Glutamatergic neuron (in vitro differentiated cells): ENCODE results near the gene SPPL2B. TPM values are rescaled to one million over a fixed set of nuclear protein-coding genes. Genes with fewer than 3 reads are reported as not detected.
"Not testable (repeated sequence)": the region's sequence is repeated elsewhere in the genome, so short reads cannot be mapped to it uniquely, and the experiment has no call there.

Source experiments
- DNase-seq: peaks from one replicate; pipeline ENCODE4 v3.0.0; 2022
- H3K27ac Mint-ChIP-seq: one replicate; pipeline ENCODE4 v1.8.0; 2020; ENCODE audit warnings: mild to moderate bottlenecking, mixed read lengths, inconsistent platforms; ENCODE audit not compliant: unreplicated experiment
- H3K27me3 Mint-ChIP-seq: one replicate; pipeline ENCODE4 v1.8.0; 2020; ENCODE audit warnings: mild to moderate bottlenecking, moderate library complexity, mixed read lengths, inconsistent platforms; ENCODE audit not compliant: unreplicated experiment
- H3K36me3 Mint-ChIP-seq: one replicate; pipeline ENCODE4 v1.8.0; 2020; ENCODE audit warnings: mild to moderate bottlenecking, mixed read lengths, inconsistent platforms; ENCODE audit not compliant: unreplicated experiment
- H3K4me1 Mint-ChIP-seq: one replicate; pipeline ENCODE4 v1.8.0; 2020; ENCODE audit warnings: mild to moderate bottlenecking, low read depth, mixed read lengths, inconsistent platforms; ENCODE audit not compliant: unreplicated experiment
- H3K4me3 Mint-ChIP-seq: one replicate; pipeline ENCODE4 v1.8.0; 2020; ENCODE audit warnings: mild to moderate bottlenecking, mixed read lengths, inconsistent platforms; ENCODE audit not compliant: unreplicated experiment
- H3K9me3 Mint-ChIP-seq: one replicate; pipeline ENCODE4 v1.8.0; 2020; ENCODE audit warnings: mild to moderate bottlenecking, moderate library complexity, mixed read lengths, inconsistent platforms; ENCODE audit not compliant: unreplicated experiment
- CTCF ChIP-seq: fragments of 200-600 bp; sonication (generic); IDR thresholded peaks from one replicate; pipeline ENCODE4 v1.5.0; 2021; ENCODE audit not compliant: partially characterized antibody, unreplicated experiment
- total RNA-seq: library from RNA; stranded (reverse); fragmentation: NEBNext Ultra II Directional; extraction: Animal tissue kit (Norgen Biotek cat#: 25700); gene quantifications from one replicate; pipeline ENCODE4 v1.2.1, GENCODE V29; 2021; ENCODE audit not compliant: unreplicated experiment

SPPL2B gene
- total RNA-seq, 1 donor from 2014 or later: 166 TPM

GRCh38 chr19:2394054-2394441, 65.6 kb downstream of the SPPL2B start:
- Mint-ChIP-seq H3K27me3 (peaks cover 3% of the 10 kb centered on the region), H3K4me3 (no peak overlapping the region), H3K4me1 (peaks cover 2% of the 10 kb centered on the region), H3K9me3 (peaks cover 3% of the 10 kb centered on the region), H3K27ac (no peak overlapping the region), H3K36me3 (no peaks in the 10 kb centered on the region)
- no peak for DNase-seq
- TF ChIP-seq CTCF: no peak

GRCh38 chr19:2394442-2395292, 66.2 kb downstream of the SPPL2B start:
- H3K9me3 Mint-ChIP-seq: peaks cover 3% of the 10 kb centered on the region
- no peak for TF ChIP-seq CTCF
- H3K4me3 Mint-ChIP-seq: no peak overlapping the region
- H3K36me3 Mint-ChIP-seq: no peaks in the 10 kb centered on the region
- no peak overlapping the region for H3K27ac Mint-ChIP-seq
- H3K4me1 Mint-ChIP-seq: peaks cover 2% of the 10 kb centered on the region
- no peak for DNase-seq
- peaks cover 3% of the 10 kb centered on the region for H3K27me3 Mint-ChIP-seq

GRCh38 chr19:2395293-2395829, 66.9 kb downstream of the SPPL2B start:
- H3K36me3 Mint-ChIP-seq, DNase-seq, H3K4me3 Mint-ChIP-seq, H3K27me3 Mint-ChIP-seq, H3K27ac Mint-ChIP-seq, H3K4me1 Mint-ChIP-seq, H3K9me3 Mint-ChIP-seq: not testable (repeated sequence)

GRCh38 chr19:2397173-2397572, 68.7 kb downstream of the SPPL2B start:
- H3K4me1 Mint-ChIP-seq, H3K27ac Mint-ChIP-seq, H3K9me3 Mint-ChIP-seq, DNase-seq, H3K27me3 Mint-ChIP-seq, H3K36me3 Mint-ChIP-seq, H3K4me3 Mint-ChIP-seq: not testable (repeated sequence)

- Mint-ChIP-seq H3K9me3 (no peaks in the 10 kb centered on the region), H3K27ac (no peak overlapping the region), H3K36me3 (no peaks in the 10 kb centered on the region), H3K27me3 (peaks cover 3% of the 10 kb centered on the region), H3K4me3 (no peak overlapping the region), H3K4me1 (no peaks in the 10 kb centered on the region)
- TF ChIP-seq CTCF: no peak
- DNase-seq: no peak
Observed at GRCh38 chr19:2398735-2399305, 70.3 kb downstream of the SPPL2B start.

- no peak for TF ChIP-seq CTCF
- no peak overlapping the region for H3K4me3 Mint-ChIP-seq
- no peaks in the 10 kb centered on the region for H3K9me3 Mint-ChIP-seq
- H3K36me3 Mint-ChIP-seq: peaks cover 5% of the 10 kb centered on the region
- H3K4me1 Mint-ChIP-seq: no peaks in the 10 kb centered on the region
- no peak overlapping the region for H3K27ac Mint-ChIP-seq
- DNase-seq: no peak
- peaks cover 3% of the 10 kb centered on the region for H3K27me3 Mint-ChIP-seq
Observed at GRCh38 chr19:2399582-2399981, 71.1 kb downstream of the SPPL2B start.
